GM19324 (cell line): ENCODE results near the gene TDRD3.
"Not testable (repeated sequence)": the region's sequence is repeated elsewhere in the genome, so short reads cannot be mapped to it uniquely, and the experiment has no call there.

ENCODE experiments used
- ATAC-seq: cut with Tn5 transposase; IDR thresholded peaks from one replicate; pipeline ENCODE4 v1.9.1; 2021; ENCODE audit warnings: mild to moderate bottlenecking, moderate library complexity; ENCODE audit not compliant: unreplicated experiment, low FRiP score

The TDRD3 gene

DNA sequence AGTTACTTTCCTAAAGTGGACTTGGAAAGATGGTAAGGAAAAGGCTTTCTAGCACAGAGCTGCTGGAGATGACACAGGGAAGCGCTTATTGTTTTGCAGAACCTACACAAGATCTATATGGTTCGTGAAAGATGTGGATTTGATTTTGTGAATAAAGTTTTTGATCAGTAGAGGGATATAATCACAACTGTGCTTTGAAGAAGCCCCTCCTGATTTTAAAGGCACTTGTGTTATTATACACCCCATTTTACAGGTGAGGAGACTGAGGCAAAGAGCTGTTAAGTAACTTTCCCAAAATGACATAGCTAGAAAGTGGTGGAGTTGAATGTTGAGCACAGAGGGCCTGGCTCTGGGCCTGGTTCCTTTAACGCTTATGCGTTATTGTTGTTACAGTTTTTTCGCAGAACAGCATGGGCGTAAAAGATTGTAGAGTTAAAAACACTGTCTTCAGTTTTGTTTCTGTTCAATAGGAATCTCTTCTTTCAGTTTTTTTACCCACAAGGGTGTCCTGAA lies 1.4 kb downstream of the TDRD3 start:
- no peak for ATAC-seq

DNA sequence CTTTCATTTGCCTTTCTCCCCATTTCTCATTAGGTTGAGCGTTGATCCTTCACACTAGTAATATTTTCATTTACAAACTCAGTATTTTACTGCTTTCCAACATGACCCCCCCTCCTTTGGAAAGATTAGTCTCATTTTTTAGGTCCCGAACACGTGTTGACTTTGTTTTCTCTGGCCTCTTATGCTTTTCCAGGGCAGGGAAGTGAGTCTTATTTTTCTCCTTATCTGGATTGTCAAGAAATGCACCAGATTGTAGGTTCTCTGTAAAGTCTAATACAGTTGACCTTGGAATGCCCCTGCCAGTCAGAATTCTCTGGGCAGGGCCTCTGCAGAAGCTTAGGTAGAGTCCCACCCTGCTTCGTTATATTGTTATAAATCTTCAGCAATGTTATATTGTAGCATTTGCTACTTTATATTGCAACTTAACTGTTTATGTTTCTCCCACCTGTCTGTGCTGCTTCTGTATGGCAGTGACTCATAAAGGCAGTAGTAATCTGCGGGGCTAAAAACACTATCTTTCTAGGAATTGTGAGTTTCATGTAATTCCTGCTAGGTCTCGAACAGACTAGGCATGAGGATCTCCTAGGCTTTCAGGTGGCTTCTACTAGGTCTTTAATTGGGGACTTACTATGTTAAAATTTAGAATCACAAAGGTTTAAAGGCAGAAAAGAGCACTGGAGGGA lies 2.0 kb downstream of the TDRD3 start:
- ATAC-seq = no peak

DNA sequence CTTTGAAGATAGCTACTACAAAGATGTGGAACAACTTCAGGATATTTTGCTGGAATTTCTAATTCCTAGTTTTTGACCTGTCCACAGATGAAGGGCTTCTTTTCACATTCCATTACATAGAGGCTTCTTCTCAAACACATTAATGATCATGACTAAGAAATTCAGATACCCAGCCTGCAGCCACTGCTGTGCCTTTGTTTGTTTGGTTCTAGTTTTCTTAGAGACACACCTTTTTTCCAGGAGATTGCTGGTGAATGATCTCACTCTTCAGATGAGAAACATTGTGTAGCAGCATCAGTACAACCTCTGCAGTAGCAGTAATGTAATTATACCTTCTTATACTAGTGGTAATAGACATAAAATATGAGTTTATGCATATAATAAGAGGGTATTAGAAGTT lies 5.0 kb downstream of the TDRD3 start:
- no peak for ATAC-seq

DNA sequence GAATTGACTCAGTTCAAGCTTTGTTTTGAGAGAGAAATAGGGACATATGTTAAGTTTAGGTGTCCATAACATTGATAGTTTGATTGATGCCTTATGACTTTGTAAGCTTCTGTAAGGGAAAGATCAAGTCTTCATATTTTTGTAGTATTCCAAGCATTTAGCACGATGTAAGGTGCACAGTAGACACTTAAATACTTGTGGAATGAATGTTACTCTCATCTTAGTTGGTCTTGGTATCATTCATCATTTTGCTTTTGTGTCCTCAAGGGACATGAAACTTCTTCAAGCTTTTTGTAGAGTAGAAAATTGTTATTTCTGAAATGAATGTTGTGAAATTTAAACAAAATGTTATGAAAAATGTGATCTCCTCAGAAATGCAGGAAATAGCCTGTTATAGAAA lies 10.1 kb downstream of the TDRD3 start:
- ATAC-seq = no peak

DNA sequence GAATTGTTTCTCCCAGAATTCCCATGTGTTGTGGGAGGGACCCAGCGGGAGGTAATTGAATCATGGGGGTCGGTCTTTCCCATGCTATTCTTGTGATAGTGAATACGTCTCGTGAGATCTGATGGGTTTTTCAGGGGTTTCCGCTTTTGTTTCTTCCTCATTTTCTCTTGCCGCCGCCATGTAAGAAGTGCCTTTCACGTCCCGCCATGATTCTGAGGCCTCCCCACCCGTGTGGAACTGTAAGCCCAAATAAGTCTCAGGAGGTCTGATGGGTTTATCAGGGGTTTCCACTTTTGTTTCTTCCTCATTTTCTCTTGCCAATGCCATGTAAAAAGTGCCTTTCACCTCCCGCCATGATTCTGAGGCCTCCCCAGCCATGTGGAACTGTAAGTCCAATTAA lies 10.8 kb downstream of the TDRD3 start:
- ATAC-seq = not testable (repeated sequence)

DNA sequence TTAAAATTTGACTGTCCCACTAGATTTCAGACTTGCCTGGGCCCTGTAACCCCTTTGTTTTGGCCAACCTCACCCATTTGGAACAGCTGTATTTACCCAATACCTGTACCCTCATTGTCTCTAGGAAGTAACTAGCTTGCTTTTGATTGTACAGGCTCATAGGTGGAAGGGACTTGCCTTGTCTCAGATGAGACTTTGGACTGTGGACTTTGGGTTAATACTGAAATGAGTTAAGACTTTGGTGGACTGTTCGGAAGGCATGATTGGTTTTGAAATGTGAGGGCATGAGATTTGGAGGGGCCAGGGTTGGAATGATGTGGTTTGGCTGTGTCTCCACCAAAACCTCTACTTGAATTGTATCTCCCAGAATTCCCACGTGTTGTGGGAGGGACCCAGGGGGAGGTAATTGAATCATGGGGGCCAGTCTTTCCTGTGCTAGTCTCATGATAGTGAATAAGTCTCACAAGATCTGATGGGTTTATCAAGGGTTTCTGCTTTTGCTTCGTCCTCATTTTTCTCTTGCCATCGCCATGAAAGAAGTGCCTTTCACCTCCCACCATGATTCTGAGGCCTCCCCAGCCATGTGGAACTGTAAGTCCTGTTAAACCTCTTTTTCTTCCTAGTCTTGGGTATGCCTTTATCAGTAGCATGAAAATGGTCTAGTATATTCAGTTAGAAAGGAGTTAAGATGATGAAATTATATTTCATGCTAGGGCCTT lies 12.7 kb downstream of the TDRD3 start:
- not testable (repeated sequence) for ATAC-seq

DNA sequence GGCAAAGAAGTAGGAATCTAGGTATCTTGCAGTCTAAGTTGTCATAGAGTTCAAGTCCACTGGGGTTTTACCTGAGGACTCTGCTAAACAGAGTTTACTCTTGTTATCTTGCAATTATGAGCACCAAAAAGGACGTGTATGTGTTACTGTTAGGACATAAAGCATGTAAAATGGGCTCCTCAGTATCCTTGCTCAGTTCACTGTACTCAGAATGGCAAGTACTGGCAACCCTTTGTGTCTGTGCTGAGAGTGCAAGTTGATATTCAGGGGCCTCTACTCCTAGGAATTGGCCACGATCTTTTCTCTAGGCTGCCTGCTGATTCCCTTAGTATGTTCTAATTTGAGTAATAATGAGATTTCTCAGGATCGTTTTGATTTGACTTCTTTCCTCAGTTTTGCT lies 13.3 kb downstream of the TDRD3 start:
- no peak for ATAC-seq

DNA sequence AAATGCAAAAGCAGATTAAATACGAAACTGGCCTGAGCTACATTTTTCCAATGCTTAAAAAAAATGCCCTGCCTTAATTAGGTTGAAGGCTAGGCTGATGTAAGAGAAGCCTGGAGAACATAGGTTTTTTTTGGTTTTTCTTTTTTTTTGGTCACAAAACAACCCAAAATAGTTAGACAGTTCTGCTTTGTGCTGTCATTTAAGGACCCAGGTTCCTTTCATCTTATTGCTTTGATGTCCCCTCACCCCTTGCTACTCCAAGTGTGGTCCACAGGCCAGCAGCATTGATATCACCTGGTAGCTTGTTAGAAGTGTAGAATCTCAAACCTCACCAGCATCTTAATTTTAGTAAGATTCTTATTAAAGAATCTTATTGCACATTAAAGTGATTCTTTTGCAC lies 14.4 kb downstream of the TDRD3 start:
- ATAC-seq = no peak

DNA sequence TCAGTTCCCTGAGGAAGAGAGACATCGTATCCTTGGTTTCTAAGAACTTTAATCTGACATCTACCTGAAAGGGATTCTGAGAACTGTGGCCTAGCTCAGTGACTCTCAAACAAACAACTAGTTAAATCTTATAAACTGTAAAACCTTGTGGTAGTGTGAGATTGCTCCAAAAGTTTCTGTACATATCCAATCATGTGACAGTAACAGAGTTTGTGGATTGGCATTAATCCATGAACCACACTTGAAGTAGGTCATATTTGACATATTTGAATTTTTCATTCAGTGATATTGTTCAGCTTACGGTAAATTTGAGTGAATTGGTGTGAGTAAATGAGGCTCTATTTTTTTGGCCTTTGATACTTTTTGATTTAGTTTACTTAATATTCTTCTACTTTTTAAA lies 15.0 kb downstream of the TDRD3 start:
- no peak for ATAC-seq

DNA sequence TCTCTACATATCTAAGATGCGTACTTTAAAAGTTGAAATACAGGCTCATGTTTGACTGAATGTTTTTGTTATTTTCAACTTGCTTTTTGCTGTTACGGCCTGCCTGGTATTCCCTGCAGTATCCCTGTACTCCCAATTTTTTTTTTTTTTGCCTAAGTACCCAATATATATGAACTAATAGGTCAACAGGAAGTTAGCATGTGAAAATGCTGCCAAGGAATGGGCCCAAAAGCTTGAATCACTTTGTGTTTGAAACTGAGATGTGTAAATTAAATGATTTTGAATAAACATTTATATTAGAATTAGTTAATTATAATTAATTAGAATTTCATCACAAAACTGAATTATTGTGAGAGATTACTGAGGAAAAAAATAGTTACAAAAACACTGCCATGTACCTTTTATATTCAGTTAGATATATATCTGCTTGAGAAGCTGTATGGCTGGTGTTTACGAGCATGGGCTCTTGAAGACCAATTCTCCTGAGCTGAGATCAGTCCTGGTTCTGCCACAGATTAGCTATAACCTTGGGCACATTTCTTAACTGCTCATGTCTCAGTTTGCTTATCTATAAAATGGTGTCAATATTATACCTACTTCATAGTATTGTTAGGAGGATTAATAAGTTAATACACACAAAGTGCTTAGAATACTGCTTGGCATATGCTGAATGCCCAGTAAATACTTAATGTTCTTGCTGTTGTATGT lies 16.0 kb downstream of the TDRD3 start:
- no peak for ATAC-seq

DNA sequence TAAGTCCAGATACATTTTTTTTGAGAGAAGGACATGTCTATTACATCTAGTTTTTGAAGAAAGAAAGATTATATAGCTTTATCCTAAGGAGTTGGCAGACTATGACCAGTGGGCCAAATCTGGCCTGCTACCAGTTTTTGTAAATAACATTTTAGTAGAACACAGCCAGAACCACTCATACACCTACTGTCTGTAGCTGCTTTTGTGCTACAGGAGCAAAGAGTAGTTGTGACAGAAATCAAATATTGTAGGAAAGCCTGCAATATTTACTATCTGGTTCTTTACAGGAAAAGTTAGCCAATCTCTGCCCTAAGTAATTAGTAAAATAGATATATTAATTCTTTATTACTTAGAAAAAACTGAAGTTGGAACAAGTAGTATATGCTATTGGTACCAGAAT lies 17.2 kb downstream of the TDRD3 start:
- ATAC-seq = no peak

DNA sequence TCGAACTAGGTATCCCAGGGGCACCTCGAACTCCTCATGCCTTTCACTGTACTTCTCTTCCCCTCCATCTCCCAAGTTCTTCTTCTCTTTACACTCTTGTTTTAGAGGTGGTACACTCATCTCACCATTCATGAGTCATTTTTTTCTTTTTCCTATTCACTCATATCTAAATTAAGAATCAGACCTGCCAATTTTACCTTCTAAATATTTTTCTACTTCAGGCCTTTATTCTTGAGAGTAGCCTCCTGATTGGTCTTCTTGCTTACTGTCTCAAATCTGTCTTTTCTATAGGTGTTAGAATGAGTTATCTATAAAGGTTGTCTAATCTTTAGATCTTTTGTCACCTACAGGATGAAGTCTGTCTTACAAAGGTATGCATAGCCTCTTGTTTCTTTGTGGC lies 20.7 kb downstream of the TDRD3 start:
- ATAC-seq = no peak

DNA sequence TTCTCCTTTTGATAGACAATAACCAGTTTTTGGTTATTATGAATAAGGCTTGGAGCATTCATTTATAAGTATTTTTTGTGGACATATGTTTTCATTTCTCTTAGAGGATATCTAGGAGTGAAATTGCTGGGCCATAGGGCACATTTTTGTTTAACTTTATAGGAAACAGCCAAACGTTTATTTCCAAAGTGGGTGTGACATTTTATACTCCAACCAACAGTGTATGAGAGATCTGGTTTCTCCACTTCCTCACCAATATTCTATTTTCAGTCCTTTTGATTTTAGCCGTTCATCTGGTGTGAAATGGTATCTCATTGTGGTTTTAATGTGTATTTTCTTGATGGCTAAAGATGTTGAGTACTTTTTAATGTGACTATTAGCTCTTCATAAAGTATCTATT lies 21.9 kb downstream of the TDRD3 start:
- ATAC-seq = no peak

DNA sequence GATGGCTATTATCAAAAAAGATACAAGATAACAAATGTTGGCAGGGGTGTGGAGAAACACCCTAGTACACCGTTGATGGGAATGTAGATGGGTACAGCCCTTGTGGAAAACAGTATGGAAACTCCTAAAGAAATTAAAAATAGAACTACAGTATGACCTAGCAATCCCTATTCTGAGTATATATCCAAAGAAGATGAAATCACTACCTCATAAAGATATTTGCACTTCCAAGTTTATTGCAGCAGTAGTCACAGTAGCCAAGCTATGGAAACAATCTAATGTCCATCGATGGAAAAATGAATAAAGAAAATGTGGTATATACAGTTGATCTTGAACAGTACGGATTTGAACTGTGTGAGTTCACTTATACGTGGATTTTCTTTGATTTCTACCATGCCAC lies 28.3 kb downstream of the TDRD3 start:
- no peak for ATAC-seq

DNA sequence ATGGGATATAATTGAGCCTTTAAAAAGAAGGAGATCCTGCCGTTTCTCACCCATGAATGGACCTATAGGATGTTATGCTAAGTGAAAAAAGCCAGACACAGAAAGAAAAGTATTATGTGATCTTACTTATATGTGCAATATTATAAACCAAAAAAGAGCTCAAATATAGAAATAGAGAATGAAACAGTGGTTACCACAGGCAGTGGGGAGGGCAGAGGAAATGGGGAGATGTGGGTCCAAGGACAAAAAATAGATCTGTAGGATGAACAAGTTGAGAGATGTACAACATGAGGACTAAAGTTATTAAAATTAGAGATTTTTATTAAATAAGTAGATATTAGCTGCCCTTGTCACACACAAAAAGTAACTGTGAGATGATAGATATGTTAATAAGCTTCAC lies 29.1 kb downstream of the TDRD3 start:
- no peak for ATAC-seq

DNA sequence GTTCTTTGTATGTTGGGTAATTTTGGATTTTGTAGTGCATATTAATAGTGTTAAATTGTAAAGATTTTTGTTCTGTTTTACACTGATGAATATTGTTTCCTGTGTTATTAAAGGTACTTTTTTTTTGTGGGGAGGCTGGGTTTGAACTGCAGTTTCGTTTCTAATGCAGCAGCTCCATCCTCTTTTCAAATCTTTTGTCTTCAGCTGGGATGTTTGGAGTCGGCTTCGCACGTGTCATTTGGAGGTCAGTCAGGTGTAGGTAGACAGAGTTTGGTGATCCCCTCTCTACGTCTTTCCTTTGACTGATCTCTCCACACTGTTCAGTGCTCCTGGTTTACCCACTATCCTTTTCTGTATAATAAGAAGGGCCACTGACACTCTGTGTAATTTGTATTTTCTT lies 30.3 kb downstream of the TDRD3 start:
- peak; percentile 48 for ATAC-seq

DNA sequence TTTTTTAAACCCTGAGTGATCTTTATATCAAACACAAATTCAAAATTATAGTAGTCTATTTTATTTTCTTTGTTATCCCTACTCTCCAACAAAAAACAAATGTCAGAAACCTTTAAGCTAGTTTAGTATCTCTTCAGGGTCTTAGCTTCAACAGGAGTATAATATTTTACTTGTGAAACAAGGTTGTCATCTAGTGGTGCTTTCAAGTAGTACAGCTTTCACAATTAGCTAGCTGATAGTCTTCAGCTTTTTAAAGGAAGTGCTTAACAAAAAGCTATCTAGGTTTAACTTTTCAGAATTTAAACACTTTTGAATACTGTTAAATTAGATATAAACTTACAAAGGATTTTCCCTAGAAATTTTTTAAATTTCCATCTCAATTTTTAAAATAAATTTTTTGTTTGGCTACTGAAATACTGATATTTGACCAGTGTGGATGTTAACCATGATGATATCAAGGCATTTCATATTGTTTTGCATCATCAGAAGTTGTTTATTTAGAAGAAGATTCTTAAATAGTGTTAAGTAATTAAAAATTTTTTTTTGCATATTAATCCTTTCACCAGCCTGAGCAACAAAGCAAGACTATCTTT lies 34.2 kb downstream of the TDRD3 start:
- ATAC-seq = peak; percentile 61

DNA sequence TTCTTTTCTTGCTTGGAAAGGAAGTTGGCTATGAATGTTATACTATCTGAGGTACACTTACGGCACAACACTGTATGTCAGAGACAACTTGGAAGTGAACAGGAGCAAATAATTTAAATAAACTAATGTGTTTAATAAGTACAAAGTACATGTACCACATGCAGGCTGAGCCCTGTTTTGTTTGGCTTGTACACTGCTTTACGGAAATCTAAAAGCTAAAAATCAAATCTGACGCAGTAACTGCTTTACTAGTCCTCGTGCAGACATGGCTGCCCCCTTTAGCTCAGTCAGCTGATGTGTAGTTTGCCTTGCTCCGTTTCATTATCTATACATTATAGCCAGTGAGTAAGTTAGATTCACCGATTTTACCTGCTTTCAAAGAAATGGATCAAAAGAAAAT lies 36.5 kb downstream of the TDRD3 start:
- ATAC-seq = no peak

DNA sequence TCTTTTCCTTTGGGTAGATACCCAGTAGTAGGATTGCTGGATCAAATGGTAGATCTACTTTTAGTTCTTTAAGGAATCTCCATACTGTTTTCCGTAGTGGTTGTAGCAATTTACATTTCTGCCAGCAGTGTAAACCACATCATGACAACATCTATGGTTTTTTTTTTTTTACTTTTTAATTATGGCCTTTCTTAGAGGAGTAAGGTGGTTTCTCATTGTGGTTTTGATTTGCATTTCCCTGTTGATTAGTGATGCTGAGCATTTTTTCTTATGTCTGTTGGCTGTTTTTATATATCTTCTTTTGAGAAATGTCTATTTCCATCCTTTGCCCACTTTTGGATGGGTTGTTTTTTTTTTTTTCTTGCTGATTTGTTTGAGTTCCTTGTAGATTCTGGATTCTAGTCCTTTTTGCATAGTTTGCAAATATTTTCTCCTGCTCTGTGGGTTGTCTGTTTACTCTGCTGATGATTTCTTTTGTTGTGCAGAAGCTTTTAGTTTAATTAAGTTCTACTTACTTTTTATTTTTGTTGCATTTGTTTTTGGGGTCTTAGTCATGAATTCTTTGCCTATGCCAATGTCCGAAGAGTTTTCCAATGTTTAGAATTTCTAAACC lies 38.8 kb downstream of the TDRD3 start:
- no peak for ATAC-seq

DNA sequence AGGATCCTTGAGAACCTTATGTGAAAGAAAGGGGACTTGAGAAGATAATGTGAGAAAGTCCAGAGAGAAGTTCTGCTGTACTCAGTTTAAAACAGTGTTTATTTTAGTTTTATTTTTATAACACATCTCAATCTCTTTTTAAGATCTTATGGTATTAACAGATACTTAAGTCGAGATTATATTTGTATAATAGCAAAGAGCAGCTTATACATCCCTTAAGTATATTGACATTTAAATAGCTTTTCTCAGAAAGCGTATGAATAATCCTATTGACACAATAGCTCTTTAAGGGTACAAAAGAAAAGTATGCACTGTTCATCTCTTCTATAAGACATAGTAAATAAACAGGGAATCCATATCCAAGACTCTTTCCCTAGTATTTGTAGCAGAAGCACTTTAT lies 42.2 kb downstream of the TDRD3 start:
- no peak for ATAC-seq

DNA sequence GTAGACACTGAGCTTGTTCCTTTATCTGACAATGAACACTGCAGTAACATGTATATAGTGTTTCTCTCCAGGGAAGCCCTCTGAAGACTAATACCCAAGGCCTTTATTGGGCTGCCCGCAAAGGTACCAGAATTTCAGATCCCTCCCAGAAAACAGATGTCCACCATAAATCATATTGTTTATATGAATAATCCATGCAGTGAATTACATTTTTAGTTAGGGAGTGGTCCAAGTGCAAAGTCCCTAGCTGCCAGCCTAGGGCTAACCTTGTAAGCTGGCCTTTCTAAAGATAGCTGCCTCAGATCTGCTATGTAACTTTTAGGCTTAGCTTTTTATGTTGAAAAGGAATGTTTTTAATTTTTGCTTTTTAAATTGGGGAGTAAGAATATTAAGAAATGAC lies 44.7 kb downstream of the TDRD3 start:
- no peak for ATAC-seq
